ENCODE data around the gene DEFB132. TPM values are rescaled to one million over a fixed set of nuclear protein-coding genes. Genes with fewer than 3 reads are reported as not detected.

Gene DEFB132
- total and polyA plus RNA-seq, 2 of the 4 experiments (the other 2 are of a cell fraction): not detected

DNA sequence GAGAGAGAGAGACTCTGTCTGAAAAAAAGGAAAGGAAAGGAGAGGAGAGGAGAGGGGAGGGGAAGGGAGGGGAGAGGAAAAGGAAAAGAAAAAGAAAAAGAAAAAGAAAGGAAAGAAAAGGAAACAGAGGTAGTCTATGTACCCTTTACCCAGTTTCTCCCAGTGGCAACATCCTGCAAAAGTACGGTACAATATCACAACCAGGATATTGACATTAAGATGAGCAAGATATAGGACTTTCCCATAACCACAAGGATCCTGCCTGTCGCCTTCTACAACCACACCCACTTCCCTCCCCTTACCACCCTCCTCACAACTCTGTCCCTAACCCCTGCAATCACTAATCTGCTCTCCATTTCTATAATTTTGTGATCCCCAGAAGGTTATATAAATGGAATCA, 29.0 kb downstream of the DEFB132 start:
- no peak for ATAC-seq (ENCODE audit: low read depth)
- TF ChIP-seq, protein P1, sequence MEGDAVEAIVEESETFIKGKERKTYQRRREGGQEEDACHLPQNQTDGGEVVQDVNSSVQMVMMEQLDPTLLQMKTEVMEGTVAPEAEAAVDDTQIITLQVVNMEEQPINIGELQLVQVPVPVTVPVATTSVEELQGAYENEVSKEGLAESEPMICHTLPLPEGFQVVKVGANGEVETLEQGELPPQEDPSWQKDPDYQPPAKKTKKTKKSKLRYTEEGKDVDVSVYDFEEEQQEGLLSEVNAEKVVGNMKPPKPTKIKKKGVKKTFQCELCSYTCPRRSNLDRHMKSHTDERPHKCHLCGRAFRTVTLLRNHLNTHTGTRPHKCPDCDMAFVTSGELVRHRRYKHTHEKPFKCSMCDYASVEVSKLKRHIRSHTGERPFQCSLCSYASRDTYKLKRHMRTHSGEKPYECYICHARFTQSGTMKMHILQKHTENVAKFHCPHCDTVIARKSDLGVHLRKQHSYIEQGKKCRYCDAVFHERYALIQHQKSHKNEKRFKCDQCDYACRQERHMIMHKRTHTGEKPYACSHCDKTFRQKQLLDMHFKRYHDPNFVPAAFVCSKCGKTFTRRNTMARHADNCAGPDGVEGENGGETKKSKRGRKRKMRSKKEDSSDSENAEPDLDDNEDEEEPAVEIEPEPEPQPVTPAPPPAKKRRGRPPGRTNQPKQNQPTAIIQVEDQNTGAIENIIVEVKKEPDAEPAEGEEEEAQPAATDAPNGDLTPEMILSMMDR (conservative IDR thresholded peaks at IDR 0.05; ENCODE audit: low read depth, low read length): no peak
- no peak for TF ChIP-seq BHLHE40 (IDR thresholded peaks at IDR 0.05; ENCODE audit: low read depth, low read length)
- Histone ChIP-seq H2AK5ac (ENCODE audit: low read depth, low read length) (no peak overlapping the region), H2BK5ac (ENCODE audit: low read depth, low read length, poor library complexity, severe bottlenecking) (no peak overlapping the region), H2AFZ (replicated peaks; ENCODE audit: low read length, poor library complexity) (no peak overlapping the region), H3K79me1 (ENCODE audit: low read depth in 1 of 2, low read length in 2 of 2) (peaks cover 11 to 20% of the 10 kb centered on the region in 2 experiments; a peak in 3 of 4 replicates), H3K4ac (ENCODE audit: low read depth, low read length) (no peak overlapping the region), H3K9me3 (ENCODE audit: control insufficient read depth, insufficient read depth, low read length) (no peaks in the 10 kb centered on the region), H3K4me3 (ENCODE audit: insufficient read depth, low read depth, low read length) (no peak overlapping the region), H2BK20ac (ENCODE audit: low read depth, low read length) (no peak overlapping the region), H4K8ac (ENCODE audit: low read depth in 2 of 2, low read length in 2 of 2) (no peak overlapping the region), H3K27me3 (ENCODE audit: control insufficient read depth, insufficient read depth, low read length) (no peaks in the 10 kb centered on the region), H2BK15ac (ENCODE audit: low read depth, low read length) (no peak overlapping the region), H2BK120ac (ENCODE audit: low read depth, low read length) (no peak overlapping the region), H4K20me1 (ENCODE audit: insufficient read depth, low read length) (no peaks in the 10 kb centered on the region), H3K36me3 (ENCODE audit: control insufficient read depth, insufficient read depth, low read length) (peaks cover 7% of the 10 kb centered on the region), H3K56ac (ENCODE audit: extremely low read depth, insufficient read depth, low read length) (no peak overlapping the region), H3K9me1 (ENCODE audit: insufficient read depth, low read length) (no peaks in the 10 kb centered on the region), H3K4me2 (ENCODE audit: low read depth, low read length) (no peak overlapping the region), H3K4me1 (ENCODE audit: control insufficient read depth, insufficient read depth, low read length) (peaks cover 4% of the 10 kb centered on the region), H3K14ac (replicated peaks; ENCODE audit: low read depth, low read length) (no peak overlapping the region), H4K5ac (ENCODE audit: low read depth, low read length) (no peak overlapping the region), H3K9ac (ENCODE audit: low read depth, low read length) (no peak overlapping the region), H2AK9ac (replicated peaks; ENCODE audit: low read depth, low read length, poor library complexity) (no peak overlapping the region), H3K27ac (ENCODE audit: insufficient read depth, low read length) (no peak overlapping the region), H4K91ac (ENCODE audit: insufficient read depth, low read depth, low read length) (no peak overlapping the region), H3K23ac (ENCODE audit: low read depth, low read length) (no peak overlapping the region), H3K18ac (ENCODE audit: low read depth, low read length) (no peak overlapping the region)
- WGBS, 2 experiments (ENCODE audit: extremely low coverage in 2 of 2, insufficient read length in 1 of 2): no CpG with 5 or more reads among the region's 2 CpGs
- CTCF ChIA-PET: no interaction called here
- BruUV-seq (replicated peaks): no TSS peak
- dilution Hi-C loops (cut with HindIII; ENCODE audit: low sequenced_read_pairs, unreplicated experiment): no loop called here
- intact Hi-C loops (cut with micrococcal nuclease): no loop called here
- in situ Hi-C loops (cut with MboI; ENCODE audit: low sequenced_read_pairs): no loop called here
- POLR2A ChIA-PET (ENCODE audit: unreplicated experiment): no interaction called here
- no peak for DNase-seq
